ENCODE data around the gene ITGA6. TPM values are rescaled to one million over a fixed set of nuclear protein-coding genes. Genes with fewer than 3 reads are reported as not detected.

The ITGA6 gene
- total RNA-seq, 2 donors from 2014 or later = 90.0 to 210 TPM

DNA sequence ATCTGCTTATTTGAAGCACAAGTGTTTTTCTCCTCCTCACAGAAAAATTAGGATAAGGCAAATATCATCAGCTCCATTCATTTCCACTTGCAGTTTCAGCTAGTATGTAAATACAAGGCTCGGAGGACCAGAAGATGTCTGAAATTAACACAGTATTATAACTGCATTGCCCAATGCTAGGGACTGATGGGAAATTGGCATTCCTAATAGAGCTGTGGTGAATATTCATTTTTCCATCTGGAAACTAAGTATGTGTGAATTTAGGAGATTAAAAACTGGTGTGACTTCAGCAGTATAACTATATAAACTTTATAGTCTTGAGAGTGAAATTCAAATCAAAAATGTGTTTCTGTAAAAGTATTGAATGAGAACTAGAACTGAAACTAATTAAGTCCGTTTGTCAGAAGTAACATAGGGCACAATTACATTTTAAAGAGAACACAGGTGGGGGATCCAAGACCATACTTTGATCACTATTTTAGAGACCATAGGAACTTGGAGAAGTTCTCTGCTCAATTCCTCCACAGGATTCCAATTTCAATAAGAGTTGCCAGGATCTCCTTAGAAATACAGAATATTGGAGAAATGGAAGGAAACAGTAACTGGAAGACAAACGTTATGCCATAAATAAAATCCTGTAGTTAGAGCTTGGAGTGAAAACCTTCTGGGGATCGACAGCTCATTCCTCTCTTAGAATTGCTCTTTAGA, 12.1 kb upstream of the ITGA6 start:
- Histone ChIP-seq H3K4me3 (no peak overlapping the region), H3K36me3 (replicated peaks in 1 of 2; ENCODE audit: insufficient read depth in 1 of 2, low read depth in 2 of 2) (no peaks in the 10 kb centered on the region), H3K4me1 (peaks cover 8% of the 10 kb centered on the region), H3K27me3 (no peaks in the 10 kb centered on the region), H3K9me3 (no peaks in the 10 kb centered on the region), H3K27ac (no peak overlapping the region)
- WGBS, 2 donors = 65 to 66% methylated on average over 4 of the region's 4 CpGs
- DNase-seq = no peak
- TF ChIP-seq POLR2A (IDR thresholded peaks at IDR 0.05) = no peak
- TF ChIP-seq, protein P1, sequence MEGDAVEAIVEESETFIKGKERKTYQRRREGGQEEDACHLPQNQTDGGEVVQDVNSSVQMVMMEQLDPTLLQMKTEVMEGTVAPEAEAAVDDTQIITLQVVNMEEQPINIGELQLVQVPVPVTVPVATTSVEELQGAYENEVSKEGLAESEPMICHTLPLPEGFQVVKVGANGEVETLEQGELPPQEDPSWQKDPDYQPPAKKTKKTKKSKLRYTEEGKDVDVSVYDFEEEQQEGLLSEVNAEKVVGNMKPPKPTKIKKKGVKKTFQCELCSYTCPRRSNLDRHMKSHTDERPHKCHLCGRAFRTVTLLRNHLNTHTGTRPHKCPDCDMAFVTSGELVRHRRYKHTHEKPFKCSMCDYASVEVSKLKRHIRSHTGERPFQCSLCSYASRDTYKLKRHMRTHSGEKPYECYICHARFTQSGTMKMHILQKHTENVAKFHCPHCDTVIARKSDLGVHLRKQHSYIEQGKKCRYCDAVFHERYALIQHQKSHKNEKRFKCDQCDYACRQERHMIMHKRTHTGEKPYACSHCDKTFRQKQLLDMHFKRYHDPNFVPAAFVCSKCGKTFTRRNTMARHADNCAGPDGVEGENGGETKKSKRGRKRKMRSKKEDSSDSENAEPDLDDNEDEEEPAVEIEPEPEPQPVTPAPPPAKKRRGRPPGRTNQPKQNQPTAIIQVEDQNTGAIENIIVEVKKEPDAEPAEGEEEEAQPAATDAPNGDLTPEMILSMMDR (IDR thresholded peaks at IDR 0.05) = no peak
- no peak for ATAC-seq
- intact Hi-C loops (cut with DNase I) = no loop called here

DNA sequence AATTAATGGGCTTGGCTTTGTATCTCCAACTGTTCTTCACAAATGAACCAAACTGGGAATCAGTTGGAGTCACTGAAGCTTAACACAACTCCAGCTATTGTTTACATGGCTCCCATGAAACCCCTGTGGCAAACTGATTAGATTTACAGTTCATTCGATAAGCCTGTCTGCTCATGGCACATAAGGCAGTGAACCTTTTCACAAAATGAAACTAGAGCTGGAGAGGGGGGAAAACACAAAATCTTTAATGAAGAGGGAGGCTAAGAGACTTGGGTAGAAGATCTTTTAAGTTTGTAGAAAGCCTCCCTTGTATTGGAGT, 11.6 kb upstream of the ITGA6 start:
- no peak for TF ChIP-seq POLR2A (IDR thresholded peaks at IDR 0.05)
- TF ChIP-seq, protein P1 (IDR thresholded peaks at IDR 0.05) = no peak
- Histone ChIP-seq H3K4me3 (no peak overlapping the region), H3K9me3 (no peaks in the 10 kb centered on the region), H3K4me1 (peaks cover 8% of the 10 kb centered on the region), H3K27ac (no peak overlapping the region), H3K36me3 (replicated peaks in 1 of 2; ENCODE audit: insufficient read depth in 1 of 2, low read depth in 2 of 2) (no peaks in the 10 kb centered on the region), H3K27me3 (no peaks in the 10 kb centered on the region)
- intact Hi-C loops (cut with DNase I) = no loop called here
- no peak for ATAC-seq
- 15 to 30% methylated on average over 1 of the region's 1 CpG for WGBS, 2 donors
- no peak for DNase-seq

DNA sequence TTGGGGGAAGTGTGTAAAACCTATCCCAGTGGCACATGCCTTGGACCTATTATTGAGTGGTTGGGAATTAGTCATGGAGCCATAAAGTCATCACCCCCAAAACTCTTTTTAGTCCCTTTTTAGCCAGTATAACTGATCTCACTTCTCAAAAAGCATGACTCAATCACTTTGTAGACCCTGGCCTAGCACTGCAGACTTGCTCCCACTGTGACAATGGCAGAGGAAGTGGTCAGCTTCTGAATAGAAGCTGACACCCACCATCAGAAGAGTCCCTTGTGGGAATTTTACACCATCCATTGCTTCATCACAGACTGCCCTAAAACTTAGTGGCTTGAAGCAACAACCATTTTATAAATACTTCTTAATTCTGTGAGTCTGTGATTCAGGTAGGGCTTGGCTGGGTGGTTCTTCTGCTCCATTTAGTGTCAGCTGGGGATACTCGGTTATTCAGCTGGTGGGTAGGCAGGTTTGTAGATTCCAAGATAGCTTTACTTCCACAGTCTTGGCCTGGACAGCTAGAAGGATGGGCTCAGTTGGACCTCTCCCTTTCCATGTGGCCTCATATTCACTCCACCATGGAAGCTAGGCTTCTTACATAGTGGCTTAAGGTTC, 10.8 kb upstream of the ITGA6 start:
- H3K27me3 ChIP-seq = no peaks in the 10 kb centered on the region
- no peaks in the 10 kb centered on the region for H3K36me3 ChIP-seq (replicated peaks in 1 of 2; ENCODE audit: insufficient read depth in 1 of 2, low read depth in 2 of 2)
- 90 to 100% methylated on average over 1 of the region's 1 CpG for WGBS, 2 donors
- intact Hi-C loops (cut with DNase I) = no loop called here
- H3K9me3 ChIP-seq = no peaks in the 10 kb centered on the region
- TF ChIP-seq POLR2A (IDR thresholded peaks at IDR 0.05) = no peak
- TF ChIP-seq, protein P1 (IDR thresholded peaks at IDR 0.05) = no peak
- no peak overlapping the region for H3K4me3 ChIP-seq
- no peak overlapping the region for H3K27ac ChIP-seq
- no peak for DNase-seq
- H3K4me1 ChIP-seq = peaks cover 8% of the 10 kb centered on the region
- no peak for ATAC-seq

DNA sequence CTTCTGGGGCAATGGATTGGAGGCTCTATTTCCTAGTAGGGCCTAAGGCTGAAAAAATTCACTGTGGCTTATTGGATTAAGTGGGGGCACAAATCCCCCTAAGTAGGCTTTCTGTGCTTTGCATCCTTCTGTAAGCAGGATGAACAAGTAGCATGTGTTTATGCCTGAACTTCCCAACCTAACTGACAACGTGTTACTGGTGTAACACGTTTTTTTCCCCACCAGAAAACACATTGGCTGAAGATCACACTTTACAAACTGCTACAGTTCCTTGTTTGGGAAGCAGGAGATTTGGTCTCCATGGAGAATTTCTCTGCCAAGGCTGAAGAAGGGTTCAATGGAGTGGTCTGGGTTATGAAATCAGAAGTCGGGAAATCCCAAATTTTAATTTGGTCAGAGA, 7.2 kb upstream of the ITGA6 start:
- TF ChIP-seq POLR2A (IDR thresholded peaks at IDR 0.05) = no peak
- TF ChIP-seq, protein P1 (IDR thresholded peaks at IDR 0.05) = no peak
- H3K9me3 ChIP-seq = no peaks in the 10 kb centered on the region
- no peaks in the 10 kb centered on the region for H3K27me3 ChIP-seq
- H3K27ac ChIP-seq = no peak overlapping the region
- H3K4me3 ChIP-seq = no peak overlapping the region
- 62 to 63% methylated on average over 3 of the region's 3 CpGs for WGBS, 2 donors
- H3K36me3 ChIP-seq (replicated peaks in 1 of 2; ENCODE audit: insufficient read depth in 1 of 2, low read depth in 2 of 2) = no peaks in the 10 kb centered on the region
- peaks cover 8% of the 10 kb centered on the region for H3K4me1 ChIP-seq
- intact Hi-C loops (cut with DNase I) = no loop called here
- no peak for DNase-seq
- ATAC-seq = no peak

DNA sequence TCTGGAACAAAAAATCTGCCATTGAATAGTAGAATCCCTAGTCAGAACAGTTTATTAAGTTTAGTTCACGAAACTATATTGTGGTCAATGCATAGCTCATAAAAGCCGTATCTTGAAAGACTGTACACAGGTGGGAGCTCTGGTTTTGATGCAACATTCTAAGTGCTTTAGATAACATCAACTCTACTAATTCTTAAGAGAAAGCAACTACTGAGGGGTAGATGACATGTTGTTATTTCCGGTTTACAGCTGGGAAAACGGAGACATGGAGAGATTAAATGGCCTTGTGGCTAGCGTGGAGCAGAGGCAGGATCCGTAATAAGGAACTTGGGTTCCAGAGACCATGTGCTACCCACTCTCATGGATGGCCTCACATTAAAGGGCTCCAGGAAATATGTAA, 4.2 kb upstream of the ITGA6 start:
- intact Hi-C loops (cut with DNase I) = no loop called here
- peaks cover 7% of the 10 kb centered on the region for H3K4me1 ChIP-seq
- ATAC-seq = no peak
- TF ChIP-seq, protein P1 (IDR thresholded peaks at IDR 0.05) = no peak
- no peak for TF ChIP-seq POLR2A (IDR thresholded peaks at IDR 0.05)
- no peaks in the 10 kb centered on the region for H3K36me3 ChIP-seq (replicated peaks in 1 of 2; ENCODE audit: insufficient read depth in 1 of 2, low read depth in 2 of 2)
- 80 to 87% methylated on average over 6 of the region's 6 CpGs for WGBS, 2 donors
- no peaks in the 10 kb centered on the region for H3K27me3 ChIP-seq
- H3K9me3 ChIP-seq = no peaks in the 10 kb centered on the region
- no peak overlapping the region for H3K27ac ChIP-seq
- DNase-seq = no peak
- no peak overlapping the region for H3K4me3 ChIP-seq

All from body of pancreas (tissue), 4 donors.